GM12872 (cell line): ENCODE measurements around the gene INTS3.

Experiments
- CTCF ChIP-seq: IDR thresholded peaks from 3 replicates; pipeline ENCODE4 v1.5.1; 2011; ENCODE audit warnings: low read depth, mild to moderate bottlenecking, low read length, moderate library complexity; ENCODE audit not compliant: insufficient read depth

Gene INTS3

GRCh38 chr1:153790966-153791647, 63.3 kb downstream of the INTS3 start:
- TF ChIP-seq CTCF = no peak

GRCh38 chr1:153791648-153792253, 63.9 kb downstream of the INTS3 start:
- no peak for TF ChIP-seq CTCF

GRCh38 chr1:153792631-153793041, 64.8 kb downstream of the INTS3 start:
- no peak for TF ChIP-seq CTCF

- TF ChIP-seq CTCF = no peak
These were observed 65.6 kb downstream of the INTS3 start for GRCh38 chr1:153793261-153793972.

GRCh38 chr1:153793973-153794615, 66.2 kb downstream of the INTS3 start:
- TF ChIP-seq CTCF = no peak

GRCh38 chr1:153794624-153795329, 66.9 kb downstream of the INTS3 start:
- TF ChIP-seq CTCF = no peak
